Measurements from ENCODE around the gene HNRNPU.

GRCh38 chr1:244815600-244816099 lies 48.7 kb downstream of the HNRNPU start:
- TF ChIP-seq POLR2AphosphoS5 (IDR thresholded peaks at IDR 0.05; ENCODE audit: low read depth, low read length) (no peak), POLR2A (IDR thresholded peaks at IDR 0.05; ENCODE audit: low read depth, low read length) (no peak)
